ENCODE measurements around the gene ARHGEF10L. TPM values are rescaled to one million over a fixed set of nuclear protein-coding genes. Genes with fewer than 3 reads are reported as not detected.

ARHGEF10L gene
- total RNA-seq, 1 donor: 39.1 TPM

DNA sequence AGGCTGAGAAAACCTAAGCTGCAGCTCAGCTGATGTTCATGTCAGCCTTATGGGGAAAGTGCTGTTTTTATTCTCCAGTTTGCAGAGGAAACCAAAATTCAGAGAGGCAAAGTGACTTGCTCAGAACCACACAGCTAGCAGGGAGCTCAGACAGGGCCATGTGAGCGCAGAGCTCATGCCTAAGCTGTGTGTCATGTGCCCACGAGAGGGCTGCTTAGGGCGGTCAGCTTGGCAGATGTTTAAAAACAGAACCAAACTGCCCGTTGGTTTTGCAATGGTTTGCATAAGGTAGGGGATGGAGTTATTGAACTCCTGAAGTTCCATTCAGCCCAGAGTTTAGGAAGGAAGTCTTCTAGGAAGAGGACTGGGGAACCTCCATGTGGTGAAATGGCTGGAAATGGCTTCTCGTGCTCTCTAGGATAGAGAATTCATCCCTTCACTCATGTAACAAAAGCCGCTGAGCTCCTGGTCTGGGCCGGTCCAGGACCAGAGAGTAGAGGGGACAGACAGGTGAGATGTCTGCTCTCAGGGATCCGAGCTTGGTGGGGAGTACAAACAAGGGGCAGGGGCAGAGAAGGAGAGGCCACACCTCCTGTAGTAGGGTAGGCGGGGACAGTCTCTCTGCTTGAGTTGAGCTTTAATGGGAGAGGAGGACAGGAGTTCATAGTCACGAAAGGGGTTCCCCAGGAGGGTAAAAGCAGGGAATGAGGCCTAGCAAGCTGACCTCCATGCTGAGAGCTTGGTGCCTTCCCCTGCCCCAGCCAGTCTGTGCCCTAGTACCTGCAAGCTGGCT is 46.9 kb downstream of the ARHGEF10L start:
- H3K4me3 ChIP-seq (ENCODE audit: insufficient read depth, low read length): peak overlapping the region; percentile 10
- TF ChIP-seq, protein P1, sequence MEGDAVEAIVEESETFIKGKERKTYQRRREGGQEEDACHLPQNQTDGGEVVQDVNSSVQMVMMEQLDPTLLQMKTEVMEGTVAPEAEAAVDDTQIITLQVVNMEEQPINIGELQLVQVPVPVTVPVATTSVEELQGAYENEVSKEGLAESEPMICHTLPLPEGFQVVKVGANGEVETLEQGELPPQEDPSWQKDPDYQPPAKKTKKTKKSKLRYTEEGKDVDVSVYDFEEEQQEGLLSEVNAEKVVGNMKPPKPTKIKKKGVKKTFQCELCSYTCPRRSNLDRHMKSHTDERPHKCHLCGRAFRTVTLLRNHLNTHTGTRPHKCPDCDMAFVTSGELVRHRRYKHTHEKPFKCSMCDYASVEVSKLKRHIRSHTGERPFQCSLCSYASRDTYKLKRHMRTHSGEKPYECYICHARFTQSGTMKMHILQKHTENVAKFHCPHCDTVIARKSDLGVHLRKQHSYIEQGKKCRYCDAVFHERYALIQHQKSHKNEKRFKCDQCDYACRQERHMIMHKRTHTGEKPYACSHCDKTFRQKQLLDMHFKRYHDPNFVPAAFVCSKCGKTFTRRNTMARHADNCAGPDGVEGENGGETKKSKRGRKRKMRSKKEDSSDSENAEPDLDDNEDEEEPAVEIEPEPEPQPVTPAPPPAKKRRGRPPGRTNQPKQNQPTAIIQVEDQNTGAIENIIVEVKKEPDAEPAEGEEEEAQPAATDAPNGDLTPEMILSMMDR (IDR thresholded peaks at IDR 0.05; ENCODE audit: extremely low read depth, low read depth, low read length): no peak
- H4K20me1 ChIP-seq (ENCODE audit: insufficient read depth, low read length): peaks cover 19% of the 10 kb centered on the region
- H3K79me2 ChIP-seq (ENCODE audit: insufficient read depth, low read length): peaks cover 22% of the 10 kb centered on the region
- peak overlapping the region; percentile 69 for H3K4me2 ChIP-seq (ENCODE audit: insufficient read depth, low read length)
- H3K27me3 ChIP-seq (ENCODE audit: insufficient read depth, low read length): no peaks in the 10 kb centered on the region
- peaks cover 34% of the 10 kb centered on the region for H3K4me1 ChIP-seq (ENCODE audit: insufficient read depth, low read length)
- no peak overlapping the region for H2AFZ ChIP-seq (ENCODE audit: low read length)
- DNase-seq (ENCODE audit: insufficient read length, low spot score, missing footprints): peak; percentile 96
- H3K9me3 ChIP-seq (ENCODE audit: low read depth, low read length): no peaks in the 10 kb centered on the region
- H3K27ac ChIP-seq (ENCODE audit: low read depth, low read length): peak overlapping the region; percentile 80
- H3K36me3 ChIP-seq (ENCODE audit: insufficient read depth, low read length): no peaks in the 10 kb centered on the region

DNA sequence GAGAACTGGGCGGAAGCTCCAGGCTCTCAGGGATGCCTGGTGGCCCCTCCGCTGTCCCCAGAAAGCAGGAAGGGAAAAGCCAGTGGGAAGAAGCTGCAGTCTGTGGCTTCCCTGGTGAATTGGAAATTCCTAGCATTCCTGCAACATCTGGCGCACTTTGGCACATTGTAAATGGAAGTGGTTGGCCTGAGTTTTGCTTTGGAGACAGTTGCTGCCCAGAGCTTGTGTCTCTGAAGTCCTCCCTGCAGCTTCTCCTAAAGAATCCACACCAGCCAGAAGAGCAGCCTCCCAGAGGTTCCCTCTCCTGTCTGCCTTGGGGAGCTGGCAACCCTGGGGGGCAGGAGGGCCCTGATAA is 48.2 kb downstream of the ARHGEF10L start:
- DNase-seq (ENCODE audit: insufficient read length, low spot score, missing footprints): peak; percentile 93
- Histone ChIP-seq H3K27ac (ENCODE audit: low read depth, low read length) (peak overlapping the region; percentile 80), H3K4me1 (ENCODE audit: insufficient read depth, low read length) (peaks cover 34% of the 10 kb centered on the region), H2AFZ (ENCODE audit: low read length) (no peak overlapping the region), H3K36me3 (ENCODE audit: insufficient read depth, low read length) (no peaks in the 10 kb centered on the region), H3K27me3 (ENCODE audit: insufficient read depth, low read length) (no peaks in the 10 kb centered on the region), H4K20me1 (ENCODE audit: insufficient read depth, low read length) (peaks cover 24% of the 10 kb centered on the region), H3K4me3 (ENCODE audit: insufficient read depth, low read length) (no peak overlapping the region), H3K79me2 (ENCODE audit: insufficient read depth, low read length) (peaks cover 24% of the 10 kb centered on the region), H3K9me3 (ENCODE audit: low read depth, low read length) (no peaks in the 10 kb centered on the region), H3K4me2 (ENCODE audit: insufficient read depth, low read length) (peak overlapping the region; percentile 72)
- TF ChIP-seq, protein P1 (IDR thresholded peaks at IDR 0.05; ENCODE audit: extremely low read depth, low read depth, low read length): no peak

DNA sequence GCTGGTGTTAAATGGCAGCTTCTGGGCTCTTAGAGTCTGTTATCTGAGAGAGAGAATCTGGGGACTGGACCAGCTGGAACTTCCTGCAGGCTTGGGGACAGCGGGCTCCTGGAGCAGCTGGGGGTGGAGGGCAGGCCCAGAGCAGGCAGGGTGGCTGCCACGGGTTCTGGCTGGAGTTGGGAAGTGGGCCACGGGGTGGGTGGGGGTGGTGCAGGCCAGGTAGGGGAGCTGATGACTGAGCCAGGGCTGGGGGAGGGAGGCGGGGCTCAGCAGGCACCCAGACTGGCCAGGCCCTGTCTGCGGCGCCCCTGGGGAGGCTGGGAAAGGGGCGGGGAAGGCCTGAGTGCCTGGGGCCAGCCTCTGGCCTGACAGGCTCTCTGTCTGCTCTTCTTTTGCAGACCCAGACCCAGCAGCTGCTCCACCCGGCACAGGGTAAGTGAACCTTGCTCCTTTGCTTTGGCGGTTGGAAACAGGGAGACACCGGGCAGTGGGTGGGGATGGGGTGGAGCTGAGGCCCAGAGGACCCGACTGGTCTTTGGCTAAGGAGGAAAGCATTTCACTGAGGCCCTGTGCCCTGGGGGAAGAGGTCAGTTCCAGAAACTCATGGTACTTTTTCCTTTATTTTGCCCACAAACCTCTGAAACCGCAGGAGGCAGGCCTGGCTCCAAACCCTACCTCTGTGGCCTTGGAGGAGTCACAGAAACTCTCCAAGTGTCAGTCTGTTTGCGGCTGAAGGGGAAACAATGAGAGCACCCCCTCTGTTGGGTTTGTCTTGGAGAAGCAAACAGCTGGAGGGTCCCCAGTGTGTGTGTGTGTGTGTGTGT is 48.8 kb downstream of the ARHGEF10L start:
- peaks cover 24% of the 10 kb centered on the region for H4K20me1 ChIP-seq (ENCODE audit: insufficient read depth, low read length)
- H3K9me3 ChIP-seq (ENCODE audit: low read depth, low read length): no peaks in the 10 kb centered on the region
- peak overlapping the region; percentile 80 for H3K27ac ChIP-seq (ENCODE audit: low read depth, low read length)
- H3K27me3 ChIP-seq (ENCODE audit: insufficient read depth, low read length): no peaks in the 10 kb centered on the region
- no peak overlapping the region for H2AFZ ChIP-seq (ENCODE audit: low read length)
- peaks cover 24% of the 10 kb centered on the region for H3K79me2 ChIP-seq (ENCODE audit: insufficient read depth, low read length)
- peak overlapping the region; percentile 72 for H3K4me2 ChIP-seq (ENCODE audit: insufficient read depth, low read length)
- TF ChIP-seq, protein P1 (IDR thresholded peaks at IDR 0.05; ENCODE audit: extremely low read depth, low read depth, low read length): no peak
- peak; percentile 92 for DNase-seq (ENCODE audit: insufficient read length, low spot score, missing footprints)
- H3K4me1 ChIP-seq (ENCODE audit: insufficient read depth, low read length): peaks cover 34% of the 10 kb centered on the region
- no peaks in the 10 kb centered on the region for H3K36me3 ChIP-seq (ENCODE audit: insufficient read depth, low read length)
- H3K4me3 ChIP-seq (ENCODE audit: insufficient read depth, low read length): peak overlapping the region; percentile 49
